Suppressor macrophage (primary cell): ENCODE data around the gene PCCA.

Source experiments
- DNase-seq, 4 experiments: peaks; one replicate each; pipeline ENCODE4 v3.0.0-alpha.2; 2020 to 2022

PCCA gene

GRCh38 chr13:100473501-100474044 lies 384.7 kb downstream of the PCCA start:
- no peak for DNase-seq

- DNase-seq: no peak
Measured at GRCh38 chr13:100476963-100477362, 388.1 kb downstream of the PCCA start.

GRCh38 chr13:100478107-100478809 lies 389.4 kb downstream of the PCCA start:
- no peak for DNase-seq

GRCh38 chr13:100480676-100481075 lies 391.8 kb downstream of the PCCA start:
- peak in 3 of 4 experiments; percentile 20 to 57 (median 39) for DNase-seq

- DNase-seq: no peak
Measured at GRCh38 chr13:100483139-100483538, 394.2 kb downstream of the PCCA start.

GRCh38 chr13:100483841-100484381 lies 395.0 kb downstream of the PCCA start:
- DNase-seq: no peak

GRCh38 chr13:100484702-100485101 lies 395.8 kb downstream of the PCCA start:
- DNase-seq: no peak

- no peak for DNase-seq
Measured at GRCh38 chr13:100485265-100485664, 396.4 kb downstream of the PCCA start.

- no peak for DNase-seq
Measured at GRCh38 chr13:100490692-100491091, 401.8 kb downstream of the PCCA start.

GRCh38 chr13:100491164-100491842 lies 402.4 kb downstream of the PCCA start:
- DNase-seq: peak; percentile 52 to 82 (median 65)

GRCh38 chr13:100493418-100493817 lies 404.5 kb downstream of the PCCA start:
- peak; percentile 60 to 88 (median 84) for DNase-seq

- no peak for DNase-seq
Measured at GRCh38 chr13:100495455-100495854, 406.6 kb downstream of the PCCA start.

- DNase-seq: peak; percentile 55 to 81 (median 74)
Measured at GRCh38 chr13:100497389-100497788, 408.5 kb downstream of the PCCA start.

GRCh38 chr13:100502446-100502845 lies 413.6 kb downstream of the PCCA start:
- DNase-seq: no peak

- DNase-seq: peak in 3 of 4 experiments; percentile 34 to 52 (median 41)
Measured at GRCh38 chr13:100503622-100504021, 414.7 kb downstream of the PCCA start.

- DNase-seq: no peak
Measured at GRCh38 chr13:100506154-100506553, 417.3 kb downstream of the PCCA start.

- DNase-seq: peak in 3 of 4 experiments; percentile 38 to 64 (median 61)
Measured at GRCh38 chr13:100506600-100507422, 417.9 kb downstream of the PCCA start.

- DNase-seq: no peak
Measured at GRCh38 chr13:100508455-100508854, 419.6 kb downstream of the PCCA start.

- no peak for DNase-seq
Measured at GRCh38 chr13:100508996-100509395, 420.1 kb downstream of the PCCA start.

- DNase-seq: no peak
Measured at GRCh38 chr13:100510208-100510957, 421.5 kb downstream of the PCCA start.

GRCh38 chr13:100511466-100511865 lies 422.6 kb downstream of the PCCA start:
- DNase-seq: peak; percentile 48 to 80 (median 76)

- peak in 3 of 4 experiments; percentile 15 to 49 (median 39) for DNase-seq
Measured at GRCh38 chr13:100512422-100512821, 423.5 kb downstream of the PCCA start.
